HG02840 (cell line): ENCODE data around the gene CTNND2.

Experiments used
- ATAC-seq: cut with Tn5 transposase; IDR thresholded peaks from one replicate; pipeline ENCODE4 v1.9.1; 2021; ENCODE audit warnings: mild to moderate bottlenecking, moderate library complexity, moderate number of reproducible peaks; ENCODE audit not compliant: unreplicated experiment, low FRiP score

The CTNND2 gene

GRCh38 chr5:11540112-11540511 is 364.1 kb downstream of the CTNND2 start:
- ATAC-seq = no peak

GRCh38 chr5:11531811-11532555 is 372.3 kb downstream of the CTNND2 start:
- ATAC-seq = no peak

- ATAC-seq = no peak
Observed at GRCh38 chr5:11528720-11529119, 375.5 kb downstream of the CTNND2 start.

- no peak for ATAC-seq
Observed at GRCh38 chr5:11527652-11528349, 376.4 kb downstream of the CTNND2 start.

GRCh38 chr5:11525020-11525419 is 379.2 kb downstream of the CTNND2 start:
- no peak for ATAC-seq

GRCh38 chr5:11524188-11524587 is 380.1 kb downstream of the CTNND2 start:
- no peak for ATAC-seq

GRCh38 chr5:11522796-11523195 is 381.4 kb downstream of the CTNND2 start:
- no peak for ATAC-seq

- no peak for ATAC-seq
Observed at GRCh38 chr5:11520241-11520930, 383.9 kb downstream of the CTNND2 start.

GRCh38 chr5:11519236-11519635 is 385.0 kb downstream of the CTNND2 start:
- no peak for ATAC-seq

GRCh38 chr5:11518676-11519075 is 385.6 kb downstream of the CTNND2 start:
- ATAC-seq = no peak

GRCh38 chr5:11514705-11515432 is 389.4 kb downstream of the CTNND2 start:
- no peak for ATAC-seq

- no peak for ATAC-seq
Observed at GRCh38 chr5:11511878-11512277, 392.4 kb downstream of the CTNND2 start.

- no peak for ATAC-seq
Observed at GRCh38 chr5:11510889-11511288, 393.4 kb downstream of the CTNND2 start.

- ATAC-seq = no peak
Observed at GRCh38 chr5:11509793-11510192, 394.5 kb downstream of the CTNND2 start.

- no peak for ATAC-seq
Observed at GRCh38 chr5:11507156-11507910, 396.9 kb downstream of the CTNND2 start.

GRCh38 chr5:11504886-11505193 is 399.4 kb downstream of the CTNND2 start:
- ATAC-seq = no peak

- no peak for ATAC-seq
Observed at GRCh38 chr5:11504065-11504885, 400.0 kb downstream of the CTNND2 start.

- ATAC-seq = no peak
Observed at GRCh38 chr5:11502783-11503182, 401.5 kb downstream of the CTNND2 start.

GRCh38 chr5:11497651-11498050 is 406.6 kb downstream of the CTNND2 start:
- no peak for ATAC-seq
